Esophagus squamous epithelium (tissue), 4 donors: ENCODE results near the gene TSSK2.

ENCODE experiments used
- CTCF ChIP-seq, 6 experiments: fragments of 450-650 bp in 4 of 6; fragments of 200-600 bp in 2 of 6; sonication (generic) in 2 of 6; IDR thresholded peaks; one replicate each; pipeline ENCODE4 v1.5.1; 2016 to 2019; ENCODE audit warnings: antibody characterized with exemption in 6 of 6, mild to moderate bottlenecking in 4 of 6, moderate library complexity in 4 of 6
- POLR2A ChIP-seq, 4 donors: fragments of 450-650 bp; IDR thresholded peaks; one replicate each; pipeline ENCODE4 v1.6.1; 2017; ENCODE audit warnings: antibody characterized with exemption in 4 of 4, mild to moderate bottlenecking in 4 of 4, moderate library complexity in 3 of 4

- no peak for TF ChIP-seq POLR2A (IDR thresholded peaks at IDR 0.05)
- no peak for TF ChIP-seq CTCF (IDR thresholded peaks at IDR 0.05)
These were observed 42.1 kb upstream of the TSSK2 start for GRCh38 chr22:19088866-19089595.
